Measurements from ENCODE around the gene UBL3.

The UBL3 gene

GRCh38 chr13:29855784-29856183 is 5.4 kb upstream of the UBL3 start:
- DNase-seq, result no peak

- DNase-seq, result no peak
These were observed 4.6 kb upstream of the UBL3 start for GRCh38 chr13:29855009-29855408.

GRCh38 chr13:29853131-29853530 is 2.7 kb upstream of the UBL3 start:
- DNase-seq, result no peak

GRCh38 chr13:29852472-29853054 is 2.1 kb upstream of the UBL3 start:
- no peak for DNase-seq

GRCh38 chr13:29849731-29850212 is 645 bp downstream of the UBL3 start:
- peak; percentile 17 for DNase-seq

- DNase-seq, result peak; percentile 37
These were observed 1.3 kb downstream of the UBL3 start for GRCh38 chr13:29849071-29849631.

GRCh38 chr13:29847501-29847983 is 2.9 kb downstream of the UBL3 start:
- peak; percentile 30 for DNase-seq

GRCh38 chr13:29846475-29847256 is 3.8 kb downstream of the UBL3 start:
- no peak for DNase-seq

- no peak for DNase-seq
These were observed 4.9 kb downstream of the UBL3 start for GRCh38 chr13:29845440-29846056.

- no peak for DNase-seq
These were observed 6.0 kb downstream of the UBL3 start for GRCh38 chr13:29844441-29844840.

- DNase-seq, result no peak
These were observed 9.8 kb downstream of the UBL3 start for GRCh38 chr13:29840585-29840984.

- DNase-seq, result no peak
These were observed 14.9 kb downstream of the UBL3 start for GRCh38 chr13:29835280-29836061.

GRCh38 chr13:29832761-29833298 is 17.6 kb downstream of the UBL3 start:
- no peak for DNase-seq

- no peak for DNase-seq
These were observed 20.4 kb downstream of the UBL3 start for GRCh38 chr13:29830000-29830399.

- no peak for DNase-seq
These were observed 31.3 kb downstream of the UBL3 start for GRCh38 chr13:29819143-29819542.

- DNase-seq, result peak; percentile 50
These were observed 32.6 kb downstream of the UBL3 start for GRCh38 chr13:29817604-29818378.

GRCh38 chr13:29816715-29817114 is 33.7 kb downstream of the UBL3 start:
- DNase-seq, result no peak

- no peak for DNase-seq
These were observed 35.1 kb downstream of the UBL3 start for GRCh38 chr13:29815336-29815735.

- no peak for DNase-seq
These were observed 39.5 kb downstream of the UBL3 start for GRCh38 chr13:29810898-29811297.

- no peak for DNase-seq
These were observed 40.2 kb downstream of the UBL3 start for GRCh38 chr13:29810145-29810742.

- no peak for DNase-seq
These were observed 42.2 kb downstream of the UBL3 start for GRCh38 chr13:29808264-29808663.

Data from NCI-H524 treated with DMSO at 0.1 percent for 48 hours (cell line).